Measurements from ENCODE around the gene ATP2B2.

ATP2B2 gene

DNA sequence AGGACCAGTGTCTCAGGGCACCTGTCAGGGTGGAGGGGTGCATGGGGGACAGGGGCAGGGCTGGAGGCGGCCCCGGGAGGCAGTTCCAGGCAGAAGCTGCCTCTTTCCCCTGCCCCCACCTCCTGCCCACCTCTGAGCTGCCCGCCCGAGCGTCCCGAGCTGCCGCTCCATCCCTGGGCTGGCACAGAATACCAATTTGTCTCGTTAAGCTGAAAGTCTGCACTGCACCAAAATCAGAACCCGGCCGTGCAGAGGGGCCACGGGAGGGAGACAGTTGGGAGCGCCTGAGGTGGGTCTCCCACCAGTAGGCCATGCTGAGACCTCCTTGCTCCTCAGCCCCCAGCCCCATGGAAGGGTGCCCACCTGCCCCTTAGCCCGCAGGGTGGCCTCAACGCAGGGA, 1.3 kb upstream of the ATP2B2 start:
- Histone ChIP-seq H3K4me2 (ENCODE audit: insufficient read depth, low read length) (no peak overlapping the region), H3K9me3 (ENCODE audit: insufficient read depth, low read length, severe bottlenecking) (no peaks in the 10 kb centered on the region), H3K4me3 (ENCODE audit: low read depth in 1 of 2, low read length in 2 of 2) (no peak overlapping the region), H4K20me1 (ENCODE audit: insufficient read depth, low read length) (peaks cover 6% of the 10 kb centered on the region), H3K4me1 (ENCODE audit: insufficient read depth, low read length) (no peaks in the 10 kb centered on the region), H3K27ac (ENCODE audit: low read length) (no peak overlapping the region), H3K9ac (ENCODE audit: low read depth, low read length) (no peak overlapping the region), H3K79me2 (ENCODE audit: insufficient read depth, low read length) (no peaks in the 10 kb centered on the region), H2AFZ (ENCODE audit: low read depth, low read length) (no peak overlapping the region), H3K27me3 (ENCODE audit: insufficient read depth, low read length, poor library complexity) (peaks cover 25% of the 10 kb centered on the region), H3K36me3 (ENCODE audit: insufficient read depth, low read length) (no peaks in the 10 kb centered on the region)
- DNase-seq (no peak), ATAC-seq (ENCODE audit: insufficient read depth, low read depth) (no peak)
- TF ChIP-seq, protein P1, sequence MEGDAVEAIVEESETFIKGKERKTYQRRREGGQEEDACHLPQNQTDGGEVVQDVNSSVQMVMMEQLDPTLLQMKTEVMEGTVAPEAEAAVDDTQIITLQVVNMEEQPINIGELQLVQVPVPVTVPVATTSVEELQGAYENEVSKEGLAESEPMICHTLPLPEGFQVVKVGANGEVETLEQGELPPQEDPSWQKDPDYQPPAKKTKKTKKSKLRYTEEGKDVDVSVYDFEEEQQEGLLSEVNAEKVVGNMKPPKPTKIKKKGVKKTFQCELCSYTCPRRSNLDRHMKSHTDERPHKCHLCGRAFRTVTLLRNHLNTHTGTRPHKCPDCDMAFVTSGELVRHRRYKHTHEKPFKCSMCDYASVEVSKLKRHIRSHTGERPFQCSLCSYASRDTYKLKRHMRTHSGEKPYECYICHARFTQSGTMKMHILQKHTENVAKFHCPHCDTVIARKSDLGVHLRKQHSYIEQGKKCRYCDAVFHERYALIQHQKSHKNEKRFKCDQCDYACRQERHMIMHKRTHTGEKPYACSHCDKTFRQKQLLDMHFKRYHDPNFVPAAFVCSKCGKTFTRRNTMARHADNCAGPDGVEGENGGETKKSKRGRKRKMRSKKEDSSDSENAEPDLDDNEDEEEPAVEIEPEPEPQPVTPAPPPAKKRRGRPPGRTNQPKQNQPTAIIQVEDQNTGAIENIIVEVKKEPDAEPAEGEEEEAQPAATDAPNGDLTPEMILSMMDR (IDR thresholded peaks at IDR 0.05; ENCODE audit: borderline replicate concordance, extremely low read depth, low read length, poor library complexity, severe bottlenecking): no peak
- TF ChIP-seq EZH2 (IDR thresholded peaks at IDR 0.05; ENCODE audit: borderline replicate concordance, low read depth, low read length, severe bottlenecking): no peak

DNA sequence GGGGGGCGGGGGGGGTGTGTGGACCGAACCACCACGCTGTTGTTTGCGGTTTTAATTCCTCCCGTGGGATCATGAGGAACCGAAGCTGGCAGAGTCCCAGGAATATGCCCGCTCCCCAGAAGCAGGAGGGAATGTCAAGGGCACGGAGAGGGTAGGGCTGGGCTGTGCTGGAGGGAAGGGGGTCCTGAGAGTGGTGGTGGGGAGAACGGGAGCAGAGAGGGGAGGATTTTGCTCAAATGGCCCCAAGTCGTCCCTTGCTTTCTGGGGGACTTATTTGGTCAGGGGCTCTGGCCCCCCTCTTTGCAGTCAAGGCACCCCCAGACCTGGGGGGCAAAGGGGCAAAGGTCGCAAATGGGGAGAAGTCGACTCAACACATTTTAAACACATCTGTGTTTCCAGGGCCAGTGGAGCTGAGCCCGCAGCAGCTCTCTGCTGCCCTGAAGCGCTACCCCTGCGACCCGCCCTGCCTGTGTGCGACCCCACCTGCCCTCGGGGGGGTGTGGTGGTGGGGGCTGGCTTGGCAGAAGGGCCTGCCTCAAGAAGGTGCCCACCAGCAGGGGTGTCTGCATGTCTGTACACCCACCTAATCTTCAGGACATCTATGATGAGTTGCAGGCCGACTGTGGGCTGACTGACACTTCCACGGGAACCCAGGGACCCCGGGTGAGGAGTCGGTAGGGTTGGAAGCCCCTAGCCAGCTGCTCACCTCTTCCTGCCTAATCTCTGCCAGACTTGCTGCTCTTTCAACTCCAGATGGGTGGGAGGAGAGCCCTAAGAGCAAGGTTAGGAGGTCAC, 602 bp upstream of the ATP2B2 start:
- TF ChIP-seq, protein P1 (IDR thresholded peaks at IDR 0.05; ENCODE audit: borderline replicate concordance, extremely low read depth, low read length, poor library complexity, severe bottlenecking): no peak
- TF ChIP-seq EZH2 (IDR thresholded peaks at IDR 0.05; ENCODE audit: borderline replicate concordance, low read depth, low read length, severe bottlenecking): no peak
- H4K20me1 ChIP-seq (ENCODE audit: insufficient read depth, low read length): peaks cover 6% of the 10 kb centered on the region
- no peaks in the 10 kb centered on the region for H3K9me3 ChIP-seq (ENCODE audit: insufficient read depth, low read length, severe bottlenecking)
- no peak overlapping the region for H2AFZ ChIP-seq (ENCODE audit: low read depth, low read length)
- H3K27me3 ChIP-seq (ENCODE audit: insufficient read depth, low read length, poor library complexity): peaks cover 25% of the 10 kb centered on the region
- DNase-seq (no peak), ATAC-seq (ENCODE audit: insufficient read depth, low read depth) (no peak)
- H3K4me1 ChIP-seq (ENCODE audit: insufficient read depth, low read length): no peaks in the 10 kb centered on the region
- H3K36me3 ChIP-seq (ENCODE audit: insufficient read depth, low read length): no peaks in the 10 kb centered on the region
- H3K9ac ChIP-seq (ENCODE audit: low read depth, low read length): no peak overlapping the region
- H3K79me2 ChIP-seq (ENCODE audit: insufficient read depth, low read length): no peaks in the 10 kb centered on the region
- no peak overlapping the region for H3K27ac ChIP-seq (ENCODE audit: low read length)
- H3K4me2 ChIP-seq (ENCODE audit: insufficient read depth, low read length): no peak overlapping the region
- H3K4me3 ChIP-seq (ENCODE audit: low read depth in 1 of 2, low read length in 2 of 2): no peak overlapping the region

DNA sequence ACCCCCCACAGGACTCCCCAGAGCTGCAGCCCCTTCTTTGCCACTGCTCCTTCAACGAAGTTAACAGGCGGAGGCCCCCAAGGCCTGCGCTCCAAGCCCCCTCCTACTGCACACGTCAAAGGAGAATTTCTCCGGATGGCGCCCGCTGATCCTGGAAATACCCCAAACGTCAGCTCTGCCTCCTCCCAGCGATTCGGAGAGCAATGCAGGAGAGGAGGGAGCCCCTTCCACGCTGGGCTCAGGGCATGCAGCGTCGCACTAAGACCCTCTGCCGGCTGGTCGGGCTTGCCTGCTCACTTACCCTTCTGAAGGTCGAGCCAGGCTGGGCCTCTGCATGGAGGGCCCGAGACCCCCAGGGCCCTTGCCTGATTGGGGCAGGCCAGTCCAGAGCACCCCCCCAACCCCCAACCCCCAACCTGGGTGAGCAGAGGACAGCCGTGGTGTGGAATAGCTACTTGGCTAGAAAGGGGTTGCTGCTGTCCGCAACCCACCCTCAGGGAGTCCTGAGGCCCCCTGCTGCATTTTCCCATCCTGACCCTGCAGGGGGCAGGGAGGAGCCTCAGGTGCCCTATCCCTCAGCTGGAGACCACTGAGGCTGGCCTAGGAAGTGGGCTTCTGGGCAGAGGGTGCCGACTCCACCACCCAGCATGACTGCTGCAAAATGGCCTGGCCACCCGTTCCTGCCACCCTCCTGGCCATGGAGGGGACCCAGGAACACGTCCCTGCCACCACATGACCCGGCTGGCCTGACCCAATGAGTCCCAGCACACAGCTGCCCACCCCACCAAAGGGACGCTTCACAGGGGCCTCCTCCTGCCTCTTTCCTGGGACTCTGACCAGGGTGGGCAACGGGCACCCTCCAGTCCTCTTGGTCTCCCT, 976 bp downstream of the ATP2B2 start:
- Histone ChIP-seq H3K9me3 (ENCODE audit: insufficient read depth, low read length, severe bottlenecking) (no peaks in the 10 kb centered on the region), H3K4me2 (ENCODE audit: insufficient read depth, low read length) (no peak overlapping the region), H3K27me3 (ENCODE audit: insufficient read depth, low read length, poor library complexity) (peaks cover 25% of the 10 kb centered on the region), H3K36me3 (ENCODE audit: insufficient read depth, low read length) (no peaks in the 10 kb centered on the region), H3K79me2 (ENCODE audit: insufficient read depth, low read length) (no peaks in the 10 kb centered on the region), H3K27ac (ENCODE audit: low read length) (no peak overlapping the region), H3K4me3 (ENCODE audit: low read depth in 1 of 2, low read length in 2 of 2) (no peak overlapping the region), H3K4me1 (ENCODE audit: insufficient read depth, low read length) (no peaks in the 10 kb centered on the region), H4K20me1 (ENCODE audit: insufficient read depth, low read length) (0 out of 2 replicates have a peak, but pooled peaks cover 3% of the 10 kb centered on the region), H2AFZ (ENCODE audit: low read depth, low read length) (no peak overlapping the region), H3K9ac (ENCODE audit: low read depth, low read length) (no peak overlapping the region)
- no peak for ATAC-seq (ENCODE audit: insufficient read depth, low read depth)
- no peak for DNase-seq
- TF ChIP-seq EZH2 (IDR thresholded peaks at IDR 0.05; ENCODE audit: borderline replicate concordance, low read depth, low read length, severe bottlenecking): no peak
- TF ChIP-seq, protein P1 (IDR thresholded peaks at IDR 0.05; ENCODE audit: borderline replicate concordance, extremely low read depth, low read length, poor library complexity, severe bottlenecking): no peak
